ENCODE results near the gene MGAT4A. TPM values are rescaled to one million over a fixed set of nuclear protein-coding genes. Genes with fewer than 3 reads are reported as not detected.

The MGAT4A gene
- total and polyA plus RNA-seq, 2 of the 13 experiments (the other 11 are each of a cell fraction or from before 2014, with no cell fraction given) = 47.2 to 90.9 TPM

GRCh38 chr2:98608116-98608961 lies 122.6 kb downstream of the MGAT4A start, which contains the start of the genes COA5 and UNC50 (continued):
- TF ChIP-seq ZGPAT (CRISPR knock-in tag; IDR thresholded peaks at IDR 0.05) (peak; percentile 96), NFE2 (CRISPR knock-in tag; IDR thresholded peaks at IDR 0.05) (no peak), ZBTB4 (CRISPR knock-in tag; IDR thresholded peaks at IDR 0.05; ENCODE audit: borderline replicate concordance) (peak; percentile 75), ZNF878 (CRISPR knock-in tag; IDR thresholded peaks at IDR 0.05) (peak; percentile 63; the same call in 1 of the 2 replicates), NKX3-1 (CRISPR knock-in tag; IDR thresholded peaks at IDR 0.05) (no peak; the same call in none of the 2 replicates), ZNF33B (CRISPR knock-in tag; IDR thresholded peaks at IDR 0.05) (peak; percentile 99), ZNF644 (CRISPR knock-in tag; IDR thresholded peaks at IDR 0.05; ENCODE audit: low read depth) (no peak), TCF7L2 (IDR thresholded peaks at IDR 0.05; ENCODE audit: low read depth, low read length) (no peak), DMTF1 (CRISPR knock-in tag; IDR thresholded peaks at IDR 0.05) (0 out of 2 replicates have a peak, but pooled peaks have one; percentile 20), ZHX1 (CRISPR knock-in tag; IDR thresholded peaks at IDR 0.05; ENCODE audit: low read depth) (peak; percentile 86; the same call in 1 of the 2 replicates), KDM5A (IDR thresholded peaks at IDR 0.05; ENCODE audit: borderline replicate concordance, low read length) (peak; percentile 93), POLR2G (IDR thresholded peaks at IDR 0.05; ENCODE audit: low read depth, low read length) (peak; percentile 97), ZSCAN30 (CRISPR knock-in tag; IDR thresholded peaks at IDR 0.05) (peak; percentile 98; the same call in 1 of the 2 replicates)
- TF ChIP-seq, protein P1, sequence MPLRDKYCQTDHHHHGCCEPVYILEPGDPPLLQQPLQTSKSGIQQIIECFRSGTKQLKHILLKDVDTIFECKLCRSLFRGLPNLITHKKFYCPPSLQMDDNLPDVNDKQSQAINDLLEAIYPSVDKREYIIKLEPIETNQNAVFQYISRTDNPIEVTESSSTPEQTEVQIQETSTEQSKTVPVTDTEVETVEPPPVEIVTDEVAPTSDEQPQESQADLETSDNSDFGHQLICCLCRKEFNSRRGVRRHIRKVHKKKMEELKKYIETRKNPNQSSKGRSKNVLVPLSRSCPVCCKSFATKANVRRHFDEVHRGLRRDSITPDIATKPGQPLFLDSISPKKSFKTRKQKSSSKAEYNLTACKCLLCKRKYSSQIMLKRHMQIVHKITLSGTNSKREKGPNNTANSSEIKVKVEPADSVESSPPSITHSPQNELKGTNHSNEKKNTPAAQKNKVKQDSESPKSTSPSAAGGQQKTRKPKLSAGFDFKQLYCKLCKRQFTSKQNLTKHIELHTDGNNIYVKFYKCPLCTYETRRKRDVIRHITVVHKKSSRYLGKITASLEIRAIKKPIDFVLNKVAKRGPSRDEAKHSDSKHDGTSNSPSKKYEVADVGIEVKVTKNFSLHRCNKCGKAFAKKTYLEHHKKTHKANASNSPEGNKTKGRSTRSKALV (CRISPR knock-in tag; IDR thresholded peaks at IDR 0.05) = peak; percentile 82; the same call in 1 of the 2 replicates
- TF ChIP-seq, protein P2, sequence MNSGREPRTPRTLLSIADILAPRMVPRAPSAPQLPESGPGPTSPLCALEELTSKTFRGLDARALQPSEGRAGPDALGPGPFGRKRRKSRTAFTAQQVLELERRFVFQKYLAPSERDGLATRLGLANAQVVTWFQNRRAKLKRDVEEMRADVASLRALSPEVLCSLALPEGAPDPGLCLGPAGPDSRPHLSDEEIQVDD (CRISPR knock-in tag; IDR thresholded peaks at IDR 0.05; ENCODE audit: borderline replicate concordance) = peak; percentile 46; the same call in 1 of the 2 replicates
